GM12878 (cell line): ENCODE results near the gene SPAST. TPM values are rescaled to one million over a fixed set of nuclear protein-coding genes. Genes with fewer than 3 reads are reported as not detected.

Source experiments
- ATAC-seq: fragments of 200-7000 bp; cut with Tn5 transposase; 3 replicates; pipeline ENCODE4 v1.9.1; 2020; ENCODE audit warnings: mild to moderate bottlenecking, moderate library complexity
- BruUV-seq: library from RNA; stranded (reverse); fragments of 400-500 nt; replicated peaks from 2 replicates; lab custom pipeline; 2021; lab: Mats Ljungman, UMichigan
- CTCF ChIA-PET: fragments of 300-600 bp; sonication (Branson Sonifier 250); formaldehyde crosslinking; extraction: SDS; loops from one replicate; lab custom pipeline; 2021; ENCODE audit warnings: inconsistent platforms; lab: Yijun Ruan, JAX
- POLR2A ChIA-PET: fragments of 350-600 bp; formaldehyde crosslinking; extraction: SDS; loops from one replicate; lab custom pipeline; 2021; ENCODE audit warnings: inconsistent platforms; lab: Charles Lee
- RAD21 ChIA-PET: fragments of 300-600 bp; sonication (Branson Sonifier 250); formaldehyde crosslinking; loops from one replicate; lab custom pipeline; 2023; ENCODE audit warnings: antibody characterized with exemption; ENCODE audit not compliant: unreplicated experiment; lab: Charles Lee
- SMC1A ChIA-PET: fragments of 300-600 bp; sonication (Branson Sonifier 250); formaldehyde crosslinking; loops from one replicate; lab custom pipeline; 2023; ENCODE audit not compliant: unreplicated experiment, uncharacterized antibody; lab: Charles Lee
- DNase-seq: peaks from one replicate; pipeline ENCODE4 v3.0.0-alpha.2; 2011; ENCODE audit warnings: low read depth, low spot score
- FAIRE-seq: peaks from 3 replicates; lab custom pipeline; 2011; peaks lifted over from hg19 to GRCh38; lab: Jason Lieb, UNC
- H2AFZ ChIP-seq: 2 replicates; pipeline ENCODE4 v1.6.0; 2011; ENCODE audit warnings: low read depth, low read length, control low read depth; ENCODE audit not compliant: control insufficient read depth
- H3K27ac ChIP-seq: 2 replicates; pipeline ENCODE4 v1.5.1; 2011; ENCODE audit warnings: control low read depth; ENCODE audit not compliant: control insufficient read depth, insufficient read depth
- H3K27me3 ChIP-seq, 2 experiments: replicated peaks in 1 of 2; 2 replicates each; pipeline versions ENCODE4 v1.6.0 to v1.6.1; 2011; ENCODE audit warnings: low read length in 1 of 2; ENCODE audit not compliant: control insufficient read depth in 2 of 2, insufficient read depth in 2 of 2
- H3K36me3 ChIP-seq, 2 experiments: 2 replicates each; pipeline ENCODE4 v1.5.1; 2011; ENCODE audit warnings: low read length in 1 of 2; ENCODE audit not compliant: control insufficient read depth in 2 of 2, insufficient read depth in 2 of 2
- H3K4me1 ChIP-seq: 2 replicates; pipeline ENCODE4 v1.6.1; 2011; ENCODE audit warnings: mild to moderate bottlenecking, low read length, moderate library complexity, mixed read lengths; ENCODE audit not compliant: control insufficient read depth, insufficient read depth
- H3K4me2 ChIP-seq: 2 replicates; pipeline ENCODE4 v1.6.0; 2011; ENCODE audit warnings: control low read depth; ENCODE audit not compliant: control insufficient read depth, insufficient read depth
- H3K4me3 ChIP-seq: fragments of 200-600 bp; sonication (generic); 2 replicates; pipeline ENCODE4 v1.5.1; 2016
- H3K79me2 ChIP-seq: 2 replicates; pipeline ENCODE4 v1.6.0; 2011; ENCODE audit warnings: low read length; ENCODE audit not compliant: control insufficient read depth, insufficient read depth
- H3K9ac ChIP-seq: 2 replicates; pipeline ENCODE4 v1.8.0; 2011; ENCODE audit warnings: low read length, control low read depth, mixed read lengths; ENCODE audit not compliant: control insufficient read depth, insufficient read depth
- H3K9me3 ChIP-seq: replicated peaks from 3 replicates; pipeline ENCODE4 v1.5.1; 2011; ENCODE audit warnings: mild to moderate bottlenecking, low read length; ENCODE audit not compliant: control insufficient read depth, insufficient read depth
- H4K20me1 ChIP-seq: 2 replicates; pipeline ENCODE4 v1.6.0; 2011; ENCODE audit not compliant: control insufficient read depth, insufficient read depth
- BCLAF1 ChIP-seq: fragments of 450-650 bp; IDR thresholded peaks from 2 replicates; pipeline ENCODE4 v1.6.1; 2017; ENCODE audit warnings: antibody characterized with exemption, mild to moderate bottlenecking, moderate library complexity
- E2F4 ChIP-seq: IDR thresholded peaks from 2 replicates; pipeline ENCODE4 v1.6.1; 2012; ENCODE audit warnings: low read depth, low read length, improper control_type of control experiment
- EGR1 ChIP-seq, 2 experiments: IDR thresholded peaks; 1 replicate in 1 of 2; 2 replicates in 1 of 2; pipeline ENCODE4 v1.6.1; 2011 to 2012; ENCODE audit warnings: low read depth in 2 of 2, low read length in 2 of 2, borderline replicate concordance in 1 of 2, mild to moderate bottlenecking in 1 of 2, moderate library complexity in 1 of 2
- ELK1 ChIP-seq: IDR thresholded peaks from 2 replicates; pipeline ENCODE4 v1.6.1; 2012; ENCODE audit warnings: low read depth, low read length, improper control_type of control experiment
- EP300 ChIP-seq, 2 experiments: fragments of 150-350 bp in 1 of 2; IDR thresholded peaks; 2 replicates each; pipeline ENCODE4 v1.6.1; 2011 to 2012; ENCODE audit warnings: low read depth in 2 of 2, low read length in 2 of 2, borderline replicate concordance in 1 of 2, improper control_type of control experiment in 1 of 2, inconsistent platforms in 1 of 2; ENCODE audit not compliant: control insufficient read depth in 1 of 2
- ESRRA ChIP-seq: IDR thresholded peaks from 2 replicates; pipeline ENCODE4 v1.6.1; 2012; ENCODE audit warnings: mild to moderate bottlenecking, low read length, improper control_type of control experiment
- GATAD2B ChIP-seq: fragments of 450-650 bp; conservative IDR thresholded peaks from 2 replicates; pipeline ENCODE4 v1.6.1; 2017; ENCODE audit warnings: low read depth, mild to moderate bottlenecking, moderate library complexity
- MXI1 ChIP-seq: fragments of 150-350 bp; IDR thresholded peaks from 2 replicates; pipeline ENCODE4 v1.6.1; 2011; ENCODE audit warnings: low read depth, mild to moderate bottlenecking, inconsistent platforms, low read length, improper control_type of control experiment
- NBN ChIP-seq: fragments of 450-650 bp; IDR thresholded peaks from 2 replicates; pipeline ENCODE4 v1.6.1; 2016
- NFYB ChIP-seq: IDR thresholded peaks from 2 replicates; pipeline ENCODE4 v1.6.1; 2011; ENCODE audit warnings: low read depth, mild to moderate bottlenecking, low read length, improper control_type of control experiment, moderate library complexity; ENCODE audit not compliant: insufficient read depth
- POLR2A ChIP-seq: IDR thresholded peaks from 2 replicates; pipeline ENCODE4 v1.6.1; 2011; ENCODE audit warnings: low read depth, mild to moderate bottlenecking, low read length
- POLR2AphosphoS2 ChIP-seq: IDR thresholded peaks from 2 replicates; pipeline ENCODE4 v1.6.1; 2011; ENCODE audit warnings: low read depth, mild to moderate bottlenecking, low read length, improper control_type of control experiment, moderate library complexity
- POLR2AphosphoS5 ChIP-seq: IDR thresholded peaks from 2 replicates; pipeline ENCODE4 v1.6.1; 2011; ENCODE audit warnings: mild to moderate bottlenecking, low read length, inconsistent platforms
- RAD51 ChIP-seq: fragments of 450-650 bp; IDR thresholded peaks from 2 replicates; pipeline ENCODE4 v1.6.1; 2016; ENCODE audit warnings: moderate library complexity, mild to moderate bottlenecking, inconsistent platforms
- STAT3 ChIP-seq: IDR thresholded peaks from 2 replicates; pipeline ENCODE4 v1.6.1; 2011; ENCODE audit warnings: low read depth, low read length, improper control_type of control experiment
- YBX1 ChIP-seq: fragments of 450-650 bp; IDR thresholded peaks from 2 replicates; pipeline ENCODE4 v1.6.1; 2016; ENCODE audit warnings: antibody characterized with exemption
- YY1 ChIP-seq: IDR thresholded peaks from 2 replicates; pipeline ENCODE4 v1.6.1; 2011; ENCODE audit warnings: low read depth, mild to moderate bottlenecking, low read length
- ZZZ3 ChIP-seq: IDR thresholded peaks from 2 replicates; pipeline ENCODE4 v1.6.1; 2011; ENCODE audit warnings: low read depth; ENCODE audit not compliant: control insufficient read depth, insufficient read length
- WGBS: methylation state at CpG from one replicate; pipeline ENCODE4 v1.1.6; 2016; ENCODE audit warnings: low lambda C conversion rate; ENCODE audit not compliant: insufficient replicate concordance, insufficient coverage; ENCODE audit errors: missing lambda C conversion rate; 5-methylcytosine and 5-hydroxymethylcytosine counted together
- in situ Hi-C: fragments of 300-500 bp; cut with MboI; formaldehyde crosslinking; loops from 9 replicates; pipeline ENCODE4 v1.14.3; 2018; ENCODE audit warnings: mixed read lengths
- intact Hi-C: fragments of 100-400 bp; cut with micrococcal nuclease; formaldehyde crosslinking; loops from one replicate; pipeline ENCODE4 v1.14.2; 2022; ENCODE audit not compliant: unreplicated experiment
- polyA plus RNA-seq, 11 experiments: library from polyadenylated mRNA; depleted of rRNA in 4 of 11; unstranded in 6 of 11; stranded (reverse) in 5 of 11; fragments of >200 nt; fragmentation: Nextera tagmentation in 4 of 11; fragmentation: Illumina TruSeq in 1 of 11; extraction: Ambion mirVana in 4 of 11; extraction: Trizol in 1 of 11; gene quantifications; 1 replicate in 1 of 11; 2 replicates in 10 of 11; pipeline versions ENCODE4 v1.2.1 to v1.2.3, GENCODE V29; 2011 to 2016; ENCODE audit warnings: inconsistent platforms in 2 of 11, missing spikeins in 2 of 11, low read depth in 1 of 11
- total RNA-seq, 4 experiments: library from RNA; depleted of rRNA in 3 of 4; stranded (reverse); fragments of >200 nt in 3 of 4; fragmentation: Illumina TruSeq in 1 of 4; extraction: Trizol in 1 of 4; gene quantifications; 2 replicates each; pipeline versions ENCODE4 v1.2.1 to v1.2.3, GENCODE V29; 2013 to 2021

SPAST gene
- total and polyA plus RNA-seq, 10 of the 15 experiments (the other 5 are each of a cell fraction or from before 2014, with no cell fraction given) = 4.3 to 21.3 (median 10.0) TPM

GRCh38 chr2:32118055-32118454 is 54.7 kb downstream of the SPAST start (continued):
- TF ChIP-seq E2F4 = no peak

GRCh38 chr2:32119161-32119560 is 55.8 kb downstream of the SPAST start:
- no peak overlapping the region for H3K4me2 ChIP-seq
- ATAC-seq (no peak), DNase-seq (no peak), FAIRE-seq (no peak)
- H2AFZ ChIP-seq = no peak overlapping the region
- H3K27ac ChIP-seq = no peak overlapping the region
- intact Hi-C loops (no loop called here), in situ Hi-C loops (no loop called here)
- H3K4me3 ChIP-seq = no peak overlapping the region
- 96% methylated on average over 2 of the region's 2 CpGs for WGBS
- no peaks in the 10 kb centered on the region for H3K79me2 ChIP-seq
- SMC1A ChIA-PET = interaction anchor here (0.6 kb wide), 1 partner anchor 104 kb away, joined by 3 read pairs; no protein-coding TSS in a partner anchor
- no peaks in the 10 kb centered on the region for H3K27me3 ChIP-seq
- H4K20me1 ChIP-seq = no peaks in the 10 kb centered on the region
- RAD21 ChIA-PET = no interaction called here
- peaks cover 0 to 3% of the 10 kb centered on the region in 2 experiments; a peak in 2 of 4 replicates for H3K36me3 ChIP-seq
- no peaks in the 10 kb centered on the region for H3K9me3 ChIP-seq
- H3K9ac ChIP-seq = no peak overlapping the region
- BruUV-seq = no TSS peak
- CTCF ChIA-PET = no interaction called here
- H3K4me1 ChIP-seq = no peaks in the 10 kb centered on the region
- POLR2A ChIA-PET = interaction anchor here (0.6 kb wide), 2 partner anchors 26 to 48 kb away, joined by 3 read pairs; no protein-coding TSS in a partner anchor
- TF ChIP-seq RAD51 (no peak), STAT3 (no peak), BCLAF1 (no peak), GATAD2B (no peak), YBX1 (no peak), EGR1 (IDR thresholded peaks at IDR 0.05; ENCODE audit: borderline replicate concordance in 1 of 2, low read depth in 2 of 2, low read length in 2 of 2) (no peak), POLR2AphosphoS2 (no peak), ESRRA (no peak), ELK1 (no peak), EP300 (IDR thresholded peaks at IDR 0.05; ENCODE audit: borderline replicate concordance in 1 of 2, control insufficient read depth in 1 of 2, low read depth in 2 of 2, low read length in 2 of 2) (no peak), ZZZ3 (no peak), MXI1 (no peak), POLR2A (no peak), NFYB (no peak), POLR2AphosphoS5 (no peak), NBN (no peak), YY1 (no peak)
